CD4-positive, alpha-beta T cell treated with Interleukin-17A for 1 hour (primary cell): ENCODE results near the gene BTN2A1.
"Not testable (repeated sequence)": the region's sequence is repeated elsewhere in the genome, so short reads cannot be mapped to it uniquely, and the experiment has no call there.

Experiments used
- DNase-seq: peaks from one replicate; pipeline ENCODE4 v3.0.0-alpha.2; 2020

Gene BTN2A1

GRCh38 chr6:26497610-26498009 is 39.9 kb downstream of the BTN2A1 start:
- no peak for DNase-seq

- DNase-seq, result no peak
Observed at GRCh38 chr6:26500102-26500501, 42.3 kb downstream of the BTN2A1 start, which contains the start of gene BTN1A1. TSS of gene BTN1A1 (plus strand) at chr6:26500303. CDS start at chr6:26501287, 984 bp downstream.

DNA sequence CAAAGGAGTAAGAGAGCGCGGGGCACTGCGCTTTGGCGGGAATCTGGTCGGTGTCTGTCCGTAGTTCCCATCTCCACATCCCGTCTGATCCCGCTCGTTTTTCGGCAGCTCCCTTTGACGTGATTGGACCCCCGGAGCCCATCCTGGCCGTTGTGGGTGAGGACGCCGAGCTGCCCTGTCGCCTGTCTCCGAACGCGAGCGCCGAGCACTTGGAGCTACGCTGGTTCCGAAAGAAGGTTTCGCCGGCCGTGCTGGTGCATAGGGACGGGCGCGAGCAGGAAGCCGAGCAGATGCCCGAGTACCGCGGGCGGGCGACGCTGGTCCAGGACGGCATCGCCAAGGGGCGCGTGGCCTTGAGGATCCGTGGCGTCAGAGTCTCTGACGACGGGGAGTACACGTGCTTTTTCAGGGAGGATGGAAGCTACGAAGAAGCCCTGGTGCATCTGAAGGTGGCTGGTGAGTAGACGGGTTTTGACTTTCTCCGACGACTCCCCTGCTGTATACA is 43.8 kb downstream of the BTN2A1 start:
- peak; percentile 35 for DNase-seq

- no peak for DNase-seq
Observed at GRCh38 chr6:26502165-26502564, 44.4 kb downstream of the BTN2A1 start.

DNA sequence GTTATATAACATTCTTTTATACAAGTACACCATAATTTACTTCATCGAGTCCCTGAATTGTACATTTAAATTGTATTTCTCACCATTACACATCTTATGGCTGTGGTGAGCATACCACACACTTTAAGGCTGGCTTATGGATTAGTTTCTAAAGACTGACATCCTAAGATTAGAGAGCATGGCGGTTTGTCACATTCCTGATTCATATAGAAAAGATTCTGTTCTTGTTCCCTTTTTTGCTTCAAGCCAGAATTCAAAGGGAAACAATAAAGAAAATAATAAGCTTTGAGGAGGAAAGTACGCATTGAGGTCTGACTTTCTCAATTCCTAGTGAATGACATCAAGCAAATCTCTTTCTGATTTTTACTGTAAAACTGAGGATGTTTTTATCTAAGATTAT is 44.9 kb downstream of the BTN2A1 start:
- no peak for DNase-seq

GRCh38 chr6:26507658-26508057 is 49.9 kb downstream of the BTN2A1 start:
- no peak for DNase-seq

DNA sequence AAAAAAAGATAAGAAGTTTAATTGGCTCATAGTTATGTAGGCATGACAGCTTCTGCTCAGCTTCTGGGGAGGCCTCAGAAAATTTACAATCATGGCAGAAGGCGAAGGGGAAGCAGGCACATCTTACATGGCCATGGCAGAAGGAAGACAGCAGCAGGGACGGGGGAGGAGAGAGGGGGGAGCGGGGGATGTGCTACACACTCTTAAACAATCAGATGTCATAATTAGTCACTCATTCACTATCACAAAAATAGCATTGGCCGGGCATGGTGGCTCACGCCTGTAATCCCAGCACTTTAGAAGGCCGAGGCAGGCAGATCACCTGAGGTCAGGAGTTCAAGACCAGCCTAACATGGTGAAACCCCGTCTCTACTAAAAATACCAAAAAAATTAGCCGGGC is 53.3 kb downstream of the BTN2A1 start:
- DNase-seq, result not testable (repeated sequence)

DNA sequence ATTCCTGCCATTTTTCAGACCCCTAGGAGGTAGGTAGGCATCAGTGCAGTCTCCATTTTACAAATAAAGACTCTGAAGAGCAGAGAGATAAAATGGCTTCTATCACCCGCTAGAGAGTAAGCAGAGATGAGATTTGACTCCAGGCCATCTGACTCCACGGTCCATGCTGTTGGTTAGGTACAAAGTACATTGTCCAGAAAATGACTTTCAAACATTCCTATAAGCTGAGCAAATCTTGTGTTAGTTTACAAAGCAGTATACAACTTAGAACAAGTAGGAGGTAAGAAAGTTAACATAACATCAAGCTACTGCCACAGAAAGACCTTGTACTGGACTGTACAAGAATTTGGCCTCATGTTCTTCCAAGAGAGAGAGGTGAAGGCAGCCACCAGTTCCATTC is 57.2 kb downstream of the BTN2A1 start:
- DNase-seq, result no peak

- no peak for DNase-seq
Observed at GRCh38 chr6:26516481-26517427, 59.0 kb downstream of the BTN2A1 start.
